ELF-1 (cell line): ENCODE results near the gene NDUFB3.
"Not testable (repeated sequence)": the region's sequence is repeated elsewhere in the genome, so short reads cannot be mapped to it uniquely, and the experiment has no call there.

ENCODE experiments used
- DNase-seq: peaks from one replicate; pipeline ENCODE4 v3.0.0-alpha.2; 2016; ENCODE audit warnings: low read depth, low spot score

NDUFB3 gene

GRCh38 chr2:201071479-201072200 lies at the start of gene NDUFB3, which contains the start of gene HYCC2:
Gene NDUFB3 (plus strand): TSS chr2:201072001. CDS start chr2:201078883, 6,882 bp downstream.
Gene HYCC2 (minus strand): TSS chr2:201071671. CDS start chr2:201024009, 47,662 bp downstream.
- peak; percentile 98 for DNase-seq

GRCh38 chr2:201024518-201024917 lies 47.3 kb upstream of the NDUFB3 start:
- DNase-seq = no peak

DNA sequence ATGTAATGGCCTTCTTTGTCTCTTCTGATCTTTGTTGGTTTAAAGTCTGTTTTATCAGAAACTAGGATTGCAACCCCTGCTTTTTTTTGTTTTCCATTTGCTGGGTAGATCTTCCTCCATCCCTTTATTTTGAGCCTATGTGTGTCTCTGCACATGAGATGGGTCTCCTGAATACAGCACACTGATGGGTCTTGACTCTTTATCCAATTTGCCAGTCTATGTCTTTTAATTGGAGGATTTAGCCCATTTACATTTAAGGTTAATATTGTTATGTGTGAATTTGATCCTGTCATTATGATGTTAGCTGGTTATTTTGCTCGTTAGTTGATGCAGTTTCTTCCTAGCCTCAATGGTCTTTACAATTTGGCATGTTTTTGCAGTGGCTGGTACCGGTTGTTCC lies 37.4 kb upstream of the NDUFB3 start:
- not testable (repeated sequence) for DNase-seq

- DNase-seq = not testable (repeated sequence)
These were observed 33.4 kb upstream of the NDUFB3 start for GRCh38 chr2:201038361-201038760.

GRCh38 chr2:201038855-201039254 lies 32.9 kb upstream of the NDUFB3 start:
- DNase-seq = no peak

DNA sequence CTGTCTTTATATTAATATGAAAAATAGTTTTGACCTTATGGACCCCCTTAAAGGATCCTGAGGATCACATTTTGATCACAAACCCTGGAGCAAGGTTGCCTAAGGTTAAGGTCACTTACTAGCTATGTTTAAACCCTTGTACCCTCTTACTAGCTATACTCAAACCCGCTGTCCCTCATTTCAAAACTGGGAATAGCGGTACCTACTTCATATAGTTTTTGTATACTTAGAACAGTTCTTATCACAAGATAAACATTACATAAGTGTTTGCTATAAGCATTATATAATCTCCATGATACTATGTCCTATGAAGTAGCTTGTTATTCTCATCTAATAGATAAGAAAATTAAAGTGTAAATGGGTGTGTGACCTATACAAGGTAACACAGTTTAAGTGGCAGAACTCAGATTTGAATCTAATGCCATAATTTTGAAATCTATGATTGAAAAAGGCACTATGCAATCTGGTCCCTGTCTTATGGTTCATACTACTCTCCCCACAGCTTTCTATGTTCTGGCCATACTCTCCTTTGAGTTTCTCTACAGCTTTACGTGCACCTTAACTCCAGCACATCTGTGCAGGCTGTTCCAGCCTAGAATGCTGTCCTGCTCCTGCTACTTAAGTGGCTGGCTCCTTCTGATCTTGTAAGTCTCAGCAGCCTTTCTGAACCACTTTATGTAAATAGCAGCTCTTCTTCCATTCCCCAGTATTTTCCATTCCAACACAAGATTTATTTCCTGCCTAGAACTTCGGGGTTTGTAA lies 30.8 kb upstream of the NDUFB3 start:
- DNase-seq = no peak

GRCh38 chr2:201042451-201042850 lies 29.4 kb upstream of the NDUFB3 start:
- not testable (repeated sequence) for DNase-seq

GRCh38 chr2:201043050-201043449 lies 28.8 kb upstream of the NDUFB3 start:
- DNase-seq = not testable (repeated sequence)

DNA sequence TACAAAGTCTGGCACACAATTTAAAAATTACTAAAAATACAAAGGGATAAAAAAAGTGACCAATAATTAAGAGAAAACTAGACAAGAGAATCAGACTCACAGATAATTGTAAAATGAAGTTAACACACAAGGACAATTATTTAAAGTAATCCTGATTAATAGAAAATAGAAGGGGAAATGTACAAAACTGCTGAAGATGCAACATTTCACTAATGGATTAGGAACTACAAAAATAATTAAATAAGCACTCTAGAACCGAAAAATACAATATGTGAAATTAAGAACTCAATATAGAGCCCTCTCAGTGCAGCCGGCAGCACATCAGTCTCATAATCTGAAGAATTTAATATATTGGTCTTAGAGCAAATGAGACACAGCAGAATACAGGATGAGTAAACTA lies 24.9 kb upstream of the NDUFB3 start:
- no peak for DNase-seq

DNA sequence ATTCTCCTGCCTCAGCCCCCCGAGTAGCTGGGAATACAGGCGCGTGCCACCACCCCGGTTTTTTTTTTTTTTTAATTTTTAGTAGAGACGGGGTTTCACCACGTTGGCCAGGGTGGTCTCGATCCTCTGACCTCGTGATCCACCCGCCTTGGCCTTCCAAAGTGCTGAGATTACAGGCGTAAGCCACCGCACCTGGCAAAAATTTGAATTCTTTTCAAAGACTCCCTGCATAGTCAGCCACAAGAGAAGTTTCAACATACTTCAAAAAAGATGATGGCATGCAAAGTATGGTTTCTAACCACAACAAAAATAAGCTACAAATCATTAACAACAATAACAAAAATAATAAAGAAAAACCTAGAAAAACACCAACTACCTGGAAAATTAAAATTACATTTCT lies 22.3 kb upstream of the NDUFB3 start:
- DNase-seq = no peak

DNA sequence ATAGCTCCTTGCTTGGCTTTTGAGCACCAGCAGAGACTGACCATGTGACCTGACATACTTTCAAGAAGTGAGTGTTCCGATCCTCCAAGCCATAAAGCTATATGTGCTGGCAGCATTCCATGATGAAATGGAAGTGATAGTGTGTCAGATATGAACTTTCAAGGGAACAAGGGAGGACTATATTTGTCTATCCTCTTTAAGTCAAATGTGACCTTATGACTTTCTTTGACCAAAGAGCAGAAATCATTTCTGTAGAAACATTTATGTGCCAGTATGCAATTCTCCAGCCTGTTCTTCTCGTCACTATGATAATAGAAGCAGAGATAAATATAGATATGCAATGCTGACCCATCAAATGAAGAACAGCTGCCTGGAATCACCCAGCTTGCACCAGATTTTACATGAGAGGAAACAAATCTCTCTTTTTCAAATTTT lies 14.7 kb upstream of the NDUFB3 start:
- no peak for DNase-seq

DNA sequence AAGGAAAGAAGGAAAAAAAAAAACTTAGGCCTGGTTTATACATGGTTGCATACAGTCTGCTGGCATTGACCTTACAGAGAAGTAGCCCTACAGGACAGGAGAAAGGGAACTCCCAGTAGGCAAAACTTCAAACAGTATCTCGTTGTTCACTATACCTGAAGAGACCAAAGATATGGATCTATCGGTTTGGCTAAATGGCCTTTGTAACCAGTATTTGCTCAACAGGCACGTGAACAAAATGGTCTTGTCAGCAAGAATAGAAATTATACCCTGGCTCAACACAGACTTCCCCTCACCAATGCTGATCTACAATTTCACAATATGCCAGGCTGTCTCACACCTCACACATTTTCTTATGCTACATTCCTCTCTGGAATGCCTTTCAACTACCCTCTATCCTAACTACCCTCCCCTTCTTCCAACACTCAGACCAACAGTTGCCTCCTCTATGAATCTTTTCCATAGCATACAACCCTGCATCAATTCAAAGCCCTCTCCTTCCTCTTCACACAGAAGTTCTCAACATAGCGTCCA lies 14.0 kb upstream of the NDUFB3 start:
- DNase-seq = no peak

GRCh38 chr2:201058914-201059313 lies 12.9 kb upstream of the NDUFB3 start:
- no peak for DNase-seq

DNA sequence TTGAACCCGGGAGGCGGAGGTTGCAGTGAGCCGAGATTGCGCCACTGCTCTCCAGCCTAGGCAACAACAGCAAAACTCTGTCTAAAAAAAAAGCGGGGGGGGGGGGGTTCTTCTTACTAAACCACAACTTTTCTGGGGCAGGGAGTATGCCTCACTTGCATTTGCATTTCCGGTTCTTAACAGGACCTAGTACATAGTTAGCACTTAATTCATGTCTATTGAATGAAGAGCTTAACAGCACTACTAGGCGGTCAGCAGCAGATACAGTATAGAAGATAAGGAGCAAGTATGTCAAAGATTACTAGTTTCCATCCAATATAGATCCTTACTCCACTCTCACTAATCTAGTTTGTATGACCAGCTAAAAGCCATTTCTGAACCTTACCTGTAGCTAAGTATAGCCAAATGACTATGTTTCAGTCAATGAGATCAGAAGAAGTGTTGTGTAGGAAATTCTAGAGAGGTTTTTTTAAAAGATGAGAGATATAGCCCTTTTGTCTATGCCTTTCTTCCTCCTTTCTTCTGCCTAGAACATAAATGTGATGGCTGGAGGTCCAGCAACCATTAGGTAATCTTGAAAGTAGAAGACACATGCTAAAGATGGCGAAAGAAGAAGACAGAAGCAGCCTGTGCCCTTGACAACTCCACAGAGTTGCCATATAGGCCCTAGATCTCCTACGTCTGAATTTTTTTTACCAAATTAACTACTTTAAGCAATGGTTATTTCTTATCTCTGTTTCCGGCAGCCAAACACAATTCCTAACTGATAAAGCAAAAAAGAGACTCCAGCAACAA lies 11.6 kb upstream of the NDUFB3 start:
- no peak for DNase-seq

DNA sequence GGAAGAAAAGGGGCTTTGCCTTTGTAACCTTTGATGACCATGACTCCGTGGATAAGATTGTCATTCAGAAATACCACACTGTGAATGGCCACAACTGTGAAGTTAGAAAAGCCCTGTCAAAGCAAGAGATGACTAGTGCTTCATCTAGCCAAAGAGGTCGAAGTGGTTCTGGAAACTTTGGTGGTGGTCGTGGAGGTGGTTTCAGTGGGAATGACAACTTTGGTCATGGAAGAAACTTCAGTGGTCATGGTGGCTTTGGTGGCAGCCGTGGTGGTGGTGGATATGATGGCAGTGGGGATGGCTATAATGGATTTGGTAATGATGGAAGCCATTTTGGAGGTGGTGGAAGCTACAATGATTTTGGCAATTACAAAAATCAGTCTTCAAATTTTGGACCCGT lies 8.3 kb upstream of the NDUFB3 start:
- not testable (repeated sequence) for DNase-seq

DNA sequence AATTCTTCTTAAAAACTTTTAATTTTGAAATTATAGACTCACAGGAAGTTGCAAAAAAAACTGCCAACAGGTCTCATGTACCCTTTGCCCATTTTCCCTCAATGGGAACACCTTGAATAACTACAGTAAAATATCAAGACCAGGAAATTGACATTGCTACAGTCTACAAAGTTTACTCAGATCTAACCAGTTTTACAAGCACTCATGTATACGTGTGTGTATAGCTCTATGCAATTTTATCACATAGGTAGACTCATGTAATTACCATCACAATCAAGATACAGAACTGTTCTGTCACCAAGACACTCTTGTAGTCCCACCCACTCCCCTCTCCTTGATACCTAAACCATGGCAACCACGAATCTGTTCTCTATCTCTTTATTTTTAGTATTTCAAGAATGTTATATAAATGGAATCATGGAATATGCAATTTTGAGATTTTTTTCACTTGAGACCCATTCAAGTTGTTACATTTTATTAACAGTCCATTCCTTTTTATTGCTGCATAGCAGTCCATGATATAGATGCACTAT lies 6.9 kb upstream of the NDUFB3 start:
- no peak for DNase-seq

DNA sequence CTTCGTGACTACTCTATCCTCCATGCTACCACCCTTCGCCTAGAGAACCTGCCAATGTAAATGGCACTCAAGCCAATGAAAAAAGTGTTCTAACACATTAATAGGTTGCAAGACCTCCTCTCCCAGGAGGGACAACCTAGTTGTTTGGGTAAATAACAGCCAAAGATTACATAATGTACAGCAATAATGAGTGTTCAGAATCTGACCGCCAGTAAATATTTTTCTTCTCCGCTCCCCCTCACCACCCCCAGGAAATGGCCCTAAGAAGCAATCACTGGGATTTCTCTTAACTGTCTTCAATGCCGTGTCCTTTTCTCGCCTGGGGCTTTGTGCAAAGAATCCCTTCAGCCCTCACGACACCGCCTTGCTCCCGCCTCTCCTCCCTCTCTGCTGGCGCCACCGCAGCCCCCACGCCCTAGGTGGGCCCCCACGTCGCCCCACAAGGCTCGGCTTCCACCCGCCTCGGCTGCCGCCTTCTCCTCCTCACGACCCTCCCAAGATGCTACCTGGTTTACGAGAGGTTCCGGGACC lies 788 bp upstream of the NDUFB3 start:
- no peak for DNase-seq

DNA sequence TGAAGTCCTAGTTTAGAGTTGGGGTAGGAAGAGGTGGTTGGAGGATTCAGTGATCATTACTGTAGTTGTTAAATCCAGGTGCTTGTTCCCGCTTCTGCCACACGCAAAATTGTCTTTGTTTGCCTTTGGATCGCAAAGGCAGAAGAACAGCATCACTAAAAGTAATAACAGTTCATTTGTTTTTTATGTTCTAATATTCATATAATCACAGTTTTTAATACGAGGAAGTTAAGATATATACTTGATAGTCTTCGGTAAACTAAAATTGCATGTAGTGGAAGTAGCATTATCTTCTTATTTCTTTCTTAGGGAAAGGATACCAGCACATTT lies 365 bp downstream of the NDUFB3 start:
- DNase-seq = no peak

GRCh38 chr2:201073071-201073470 lies 1.3 kb downstream of the NDUFB3 start:
- no peak for DNase-seq

- DNase-seq = no peak
These were observed 3.2 kb downstream of the NDUFB3 start for GRCh38 chr2:201074996-201075395.

GRCh38 chr2:201084863-201085262 lies 13.1 kb downstream of the NDUFB3 start:
- no peak for DNase-seq
